ENCODE measurements around the gene C1R.

C1R gene

DNA sequence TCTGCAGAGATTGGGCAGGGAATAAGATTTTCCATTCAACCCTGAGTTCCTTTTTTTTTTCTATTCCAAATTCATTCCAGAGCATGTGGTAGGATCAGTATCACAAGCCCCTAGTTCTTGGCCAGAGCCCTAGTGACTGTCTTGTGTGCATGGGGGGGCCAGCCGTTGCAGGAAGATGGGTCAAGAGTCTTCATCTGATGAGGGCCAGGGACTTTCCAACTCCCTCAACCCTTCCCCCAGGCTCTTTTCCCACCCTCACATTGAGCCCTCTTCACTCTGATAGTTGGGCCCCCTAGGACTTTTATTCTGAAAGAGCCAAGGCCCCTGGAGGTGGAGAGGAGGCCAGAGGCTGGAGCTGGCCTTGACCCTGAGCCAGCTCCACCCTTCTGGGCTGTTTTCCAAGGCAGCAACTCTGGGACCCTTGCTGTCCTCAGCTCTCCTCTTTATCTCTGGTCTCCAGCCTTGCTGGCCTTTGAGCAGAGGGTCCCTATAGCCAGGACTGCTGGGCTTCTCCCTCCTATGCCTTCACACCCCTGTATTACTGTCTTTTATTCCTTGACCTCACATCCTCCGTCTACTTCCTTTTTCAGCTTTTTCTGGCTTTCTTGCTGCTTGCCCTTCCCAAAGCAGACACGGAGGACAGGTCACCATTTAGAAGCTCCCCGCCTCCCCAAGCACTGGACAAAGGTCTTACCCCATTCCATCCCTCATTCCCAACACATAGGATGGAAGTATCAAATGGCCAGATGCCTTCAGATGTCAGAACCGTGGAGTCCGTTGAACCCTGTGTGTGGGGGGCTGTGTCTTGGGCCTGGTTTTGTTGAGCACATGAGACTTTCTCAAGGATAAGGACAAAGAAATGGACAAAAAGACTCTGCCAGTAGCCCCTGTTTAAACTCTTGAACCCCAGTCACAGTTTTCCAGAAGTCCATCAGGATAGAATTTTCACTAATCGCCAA lies 30.8 kb upstream of the C1R start:
- TF ChIP-seq, protein P1, sequence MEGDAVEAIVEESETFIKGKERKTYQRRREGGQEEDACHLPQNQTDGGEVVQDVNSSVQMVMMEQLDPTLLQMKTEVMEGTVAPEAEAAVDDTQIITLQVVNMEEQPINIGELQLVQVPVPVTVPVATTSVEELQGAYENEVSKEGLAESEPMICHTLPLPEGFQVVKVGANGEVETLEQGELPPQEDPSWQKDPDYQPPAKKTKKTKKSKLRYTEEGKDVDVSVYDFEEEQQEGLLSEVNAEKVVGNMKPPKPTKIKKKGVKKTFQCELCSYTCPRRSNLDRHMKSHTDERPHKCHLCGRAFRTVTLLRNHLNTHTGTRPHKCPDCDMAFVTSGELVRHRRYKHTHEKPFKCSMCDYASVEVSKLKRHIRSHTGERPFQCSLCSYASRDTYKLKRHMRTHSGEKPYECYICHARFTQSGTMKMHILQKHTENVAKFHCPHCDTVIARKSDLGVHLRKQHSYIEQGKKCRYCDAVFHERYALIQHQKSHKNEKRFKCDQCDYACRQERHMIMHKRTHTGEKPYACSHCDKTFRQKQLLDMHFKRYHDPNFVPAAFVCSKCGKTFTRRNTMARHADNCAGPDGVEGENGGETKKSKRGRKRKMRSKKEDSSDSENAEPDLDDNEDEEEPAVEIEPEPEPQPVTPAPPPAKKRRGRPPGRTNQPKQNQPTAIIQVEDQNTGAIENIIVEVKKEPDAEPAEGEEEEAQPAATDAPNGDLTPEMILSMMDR (IDR thresholded peaks at IDR 0.05; ENCODE audit: low read depth, low read length, missing control alignments) = no peak
- Histone ChIP-seq H3K27ac (no peak overlapping the region), H3K27me3 (replicated peaks) (no peaks in the 10 kb centered on the region), H3K36me3 (replicated peaks) (no peaks in the 10 kb centered on the region), H3K4me3 (ENCODE audit: low read depth, low read length) (no peak overlapping the region)
- in situ Hi-C loops (cut with HindIII; ENCODE audit: low pct_ligation_motif_present, low sequenced_read_pairs) = no loop called here
- DNase-seq = no peak

DNA sequence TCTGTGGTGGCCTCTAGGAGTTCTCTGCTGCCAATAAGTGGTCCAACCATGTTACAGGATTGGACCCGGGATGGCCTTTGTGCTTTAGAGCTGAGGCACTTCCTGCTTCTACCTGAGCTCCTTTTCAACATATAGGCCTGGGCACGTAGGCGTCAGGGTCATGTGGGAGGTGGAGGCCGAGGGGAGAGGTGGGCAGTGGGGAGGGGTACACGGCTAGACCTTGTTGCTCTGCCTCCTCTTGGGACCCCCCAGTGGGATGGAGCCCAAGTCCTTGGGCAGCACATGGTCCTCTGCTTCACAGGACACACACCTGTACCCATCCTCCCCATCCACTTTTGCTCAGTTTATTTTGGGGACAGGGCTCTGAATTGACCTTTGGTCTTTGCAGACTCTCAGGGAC lies 29.1 kb upstream of the C1R start:
- H3K4me3 ChIP-seq (ENCODE audit: low read depth, low read length) = no peak overlapping the region
- no peak for DNase-seq
- H3K27me3 ChIP-seq (replicated peaks) = no peaks in the 10 kb centered on the region
- no peaks in the 10 kb centered on the region for H3K36me3 ChIP-seq (replicated peaks)
- in situ Hi-C loops (cut with HindIII; ENCODE audit: low pct_ligation_motif_present, low sequenced_read_pairs) = no loop called here
- TF ChIP-seq, protein P1 (IDR thresholded peaks at IDR 0.05; ENCODE audit: low read depth, low read length, missing control alignments) = no peak
- H3K27ac ChIP-seq = no peak overlapping the region

DNA sequence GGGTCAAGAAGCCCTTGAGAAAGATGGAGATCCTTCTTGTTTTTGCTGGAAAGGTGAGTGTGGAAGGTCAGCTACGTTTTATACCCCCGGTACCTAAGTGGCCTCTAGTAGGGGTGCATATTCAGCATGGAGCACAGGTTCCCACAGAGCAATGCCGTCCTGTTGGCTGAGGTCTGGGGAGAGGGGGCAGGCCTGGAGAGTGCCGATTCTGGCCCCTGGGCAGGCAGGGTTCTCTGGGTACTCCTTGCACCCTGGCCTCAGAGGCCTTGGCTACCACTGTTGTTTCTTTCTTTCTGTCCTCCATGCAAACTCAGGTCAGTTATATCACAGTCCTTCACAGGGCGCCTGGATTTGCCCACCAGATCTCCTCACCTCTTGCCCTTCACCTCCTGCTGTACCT lies 27.9 kb upstream of the C1R start:
- no peak for DNase-seq
- Histone ChIP-seq H3K27me3 (replicated peaks) (no peaks in the 10 kb centered on the region), H3K27ac (no peak overlapping the region), H3K4me3 (ENCODE audit: low read depth, low read length) (no peak overlapping the region), H3K36me3 (replicated peaks) (no peaks in the 10 kb centered on the region)
- in situ Hi-C loops (cut with HindIII; ENCODE audit: low pct_ligation_motif_present, low sequenced_read_pairs) = no loop called here
- TF ChIP-seq, protein P1 (IDR thresholded peaks at IDR 0.05; ENCODE audit: low read depth, low read length, missing control alignments) = no peak

DNA sequence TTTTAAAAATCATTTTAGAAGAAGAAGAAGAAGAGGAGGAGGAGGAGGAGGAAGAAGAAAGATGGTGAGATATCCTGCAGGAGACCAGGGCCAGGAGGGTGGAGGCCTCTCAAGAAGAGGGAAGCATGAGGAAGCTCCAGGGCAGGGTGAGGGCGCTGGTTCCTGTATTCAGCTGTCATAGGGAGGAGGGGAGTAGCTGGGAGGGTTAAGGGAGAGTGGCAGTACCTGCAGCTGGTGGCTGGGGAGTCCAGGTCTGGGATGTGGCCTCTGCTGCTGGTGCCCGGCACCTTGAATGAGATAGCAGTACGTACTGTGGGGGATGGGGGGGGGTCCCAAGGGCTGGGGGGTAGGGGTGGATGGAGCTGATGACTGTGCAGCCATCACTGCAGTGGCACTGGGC lies 26.6 kb upstream of the C1R start:
- H3K27me3 ChIP-seq (replicated peaks) = no peaks in the 10 kb centered on the region
- H3K36me3 ChIP-seq (replicated peaks) = no peaks in the 10 kb centered on the region
- in situ Hi-C loops (cut with HindIII; ENCODE audit: low pct_ligation_motif_present, low sequenced_read_pairs) = no loop called here
- H3K4me3 ChIP-seq (ENCODE audit: low read depth, low read length) = no peak overlapping the region
- no peak overlapping the region for H3K27ac ChIP-seq
- TF ChIP-seq, protein P1 (IDR thresholded peaks at IDR 0.05; ENCODE audit: low read depth, low read length, missing control alignments) = no peak
- no peak for DNase-seq

DNA sequence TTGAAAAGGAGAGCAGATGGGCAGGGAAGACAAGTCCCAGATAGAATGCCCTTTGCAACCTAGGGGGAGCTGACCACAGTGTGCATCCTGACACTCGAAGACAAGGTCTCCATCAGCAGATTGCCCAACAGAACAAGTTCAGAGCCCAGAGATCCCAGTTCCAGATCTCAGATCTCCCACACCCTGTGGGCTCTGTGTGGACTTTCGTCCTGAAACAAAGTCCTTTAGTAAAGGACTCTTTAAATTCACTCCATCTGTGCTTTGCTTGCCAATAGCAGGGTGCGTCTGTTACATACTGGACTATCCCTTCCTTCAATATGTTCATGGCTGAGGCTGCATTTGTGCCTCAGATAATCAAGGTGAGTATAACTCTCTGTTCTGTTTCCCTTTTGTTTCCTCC lies 25.4 kb upstream of the C1R start:
- no peak overlapping the region for H3K4me3 ChIP-seq (ENCODE audit: low read depth, low read length)
- no peaks in the 10 kb centered on the region for H3K27me3 ChIP-seq (replicated peaks)
- no peaks in the 10 kb centered on the region for H3K36me3 ChIP-seq (replicated peaks)
- DNase-seq = no peak
- H3K27ac ChIP-seq = no peak overlapping the region
- TF ChIP-seq, protein P1 (IDR thresholded peaks at IDR 0.05; ENCODE audit: low read depth, low read length, missing control alignments) = no peak
- in situ Hi-C loops (cut with HindIII; ENCODE audit: low pct_ligation_motif_present, low sequenced_read_pairs) = no loop called here

Measured in brain microvascular endothelial cell (primary cell).